CD4-positive, alpha-beta T cell treated with Interleukin-10 for 1 hour (primary cell): ENCODE results near the gene WBP2.
A peak's percentile ranks its signal among the peaks of the same experiment; 100 is the strongest.

ENCODE experiments used
- DNase-seq: peaks from one replicate; pipeline ENCODE4 v3.0.0-alpha.2; 2020

WBP2 gene

GRCh38 chr17:75826561-75827307 lies 28.4 kb downstream of the WBP2 start:
- DNase-seq = no peak

- DNase-seq = no peak
These were observed 29.3 kb downstream of the WBP2 start for GRCh38 chr17:75825748-75826370.

- DNase-seq = no peak
These were observed 30.0 kb downstream of the WBP2 start for GRCh38 chr17:75825149-75825552.

- no peak for DNase-seq
These were observed 30.5 kb downstream of the WBP2 start for GRCh38 chr17:75824666-75825065.

GRCh38 chr17:75824050-75824552 lies 31.0 kb downstream of the WBP2 start:
- DNase-seq = no peak

GRCh38 chr17:75823257-75824041 lies 31.7 kb downstream of the WBP2 start:
- DNase-seq = no peak

GRCh38 chr17:75822800-75823166 lies 32.4 kb downstream of the WBP2 start:
- DNase-seq = no peak

GRCh38 chr17:75822119-75822799 lies 32.9 kb downstream of the WBP2 start:
- DNase-seq = peak; percentile 46

- no peak for DNase-seq
These were observed 33.6 kb downstream of the WBP2 start for GRCh38 chr17:75821552-75821951.

- no peak for DNase-seq
These were observed 34.7 kb downstream of the WBP2 start for GRCh38 chr17:75820094-75821080.

- no peak for DNase-seq
These were observed 35.5 kb downstream of the WBP2 start for GRCh38 chr17:75819678-75820077.

- DNase-seq = no peak
These were observed 36.0 kb downstream of the WBP2 start for GRCh38 chr17:75819116-75819515.

- DNase-seq = no peak
These were observed 36.7 kb downstream of the WBP2 start for GRCh38 chr17:75818326-75818885.

- no peak for DNase-seq
These were observed 37.6 kb downstream of the WBP2 start for GRCh38 chr17:75817571-75817970.

GRCh38 chr17:75816693-75817092 lies 38.4 kb downstream of the WBP2 start:
- DNase-seq = no peak

- no peak for DNase-seq
These were observed 39.7 kb downstream of the WBP2 start for GRCh38 chr17:75815399-75815798.

- DNase-seq = no peak
These were observed 40.2 kb downstream of the WBP2 start for GRCh38 chr17:75814900-75815373.

- DNase-seq = no peak
These were observed 41.1 kb downstream of the WBP2 start for GRCh38 chr17:75814021-75814395.

- no peak for DNase-seq
These were observed 41.8 kb downstream of the WBP2 start for GRCh38 chr17:75813081-75814020.
